HepG2 (cell line): ENCODE data around the gene USP32. TPM values are rescaled to one million over a fixed set of nuclear protein-coding genes. Genes with fewer than 3 reads are reported as not detected.

Experiments used
- ARID4A ChIP-seq: sonication (generic); formaldehyde crosslinking; IDR thresholded peaks from 2 replicates; pipeline ENCODE4 v1.5.0; 2020; ENCODE audit warnings: mild to moderate bottlenecking, missing genetic modification reagents, borderline replicate concordance
- ZNF264 ChIP-seq: sonication (generic); formaldehyde crosslinking; IDR thresholded peaks from 2 replicates; pipeline ENCODE4 v1.4.0; 2020; ENCODE audit warnings: missing genetic modification reagents
- ZNF775 ChIP-seq: sonication (generic); formaldehyde crosslinking; IDR thresholded peaks from 2 replicates; pipeline ENCODE4 v1.4.0; 2020; ENCODE audit warnings: missing genetic modification reagents, mild to moderate bottlenecking, moderate library complexity, borderline replicate concordance
- ZXDC ChIP-seq: sonication (generic); formaldehyde crosslinking; IDR thresholded peaks from 2 replicates; pipeline ENCODE4 v1.5.0; 2020; ENCODE audit warnings: mild to moderate bottlenecking, missing genetic modification reagents
- polyA plus RNA-seq, 8 experiments: library from polyadenylated mRNA; depleted of rRNA in 3 of 8; stranded (reverse) in 7 of 8; unstranded in 1 of 8; fragments of >200 nt; fragmentation: Illumina TruSeq in 4 of 8; extraction: Trizol in 4 of 8; gene quantifications; 2 replicates each; pipeline versions ENCODE4 v1.2.1 to v1.2.3, GENCODE V29; 2011 to 2016; ENCODE audit warnings: low read depth in 4 of 8, missing spikeins in 1 of 8, mixed read lengths in 1 of 8; ENCODE audit not compliant: insufficient read depth in 1 of 8
- total RNA-seq, 5 experiments: library from RNA; depleted of rRNA; stranded (reverse); fragments of >200 nt; fragmentation: Illumina TruSeq; extraction: Trizol; gene quantifications; 2 replicates each; pipeline ENCODE4 v1.2.3, GENCODE V29; 2016; ENCODE audit warnings: low read depth in 1 of 5
- TF ChIP-seq, protein P1 (sequence below), 2 experiments: sonication (generic) in 1 of 2; formaldehyde crosslinking in 1 of 2; IDR thresholded peaks; 2 replicates each; pipeline versions ENCODE4 v1.6.1 to v1.9.0; 2014 to 2022; ENCODE audit warnings: antibody characterized with exemption in 1 of 2, borderline replicate concordance in 1 of 2, inconsistent platforms in 1 of 2, low read depth in 1 of 2, missing genetic modification reagents in 1 of 2
- TF ChIP-seq, protein P2 (sequence below): sonication (generic); formaldehyde crosslinking; IDR thresholded peaks from 2 replicates; pipeline ENCODE4 v1.5.0; 2020; ENCODE audit warnings: missing genetic modification reagents
- TF ChIP-seq, protein P3 (sequence below): IDR thresholded peaks from 2 replicates; pipeline ENCODE4 v1.6.1; 2012; ENCODE audit warnings: low read length, improper control_type of control experiment

USP32 gene
- total and polyA plus RNA-seq, 2 of the 13 experiments (the other 11 are each of a cell fraction or from before 2014, with no cell fraction given) = 24.9 to 39.9 TPM

DNA sequence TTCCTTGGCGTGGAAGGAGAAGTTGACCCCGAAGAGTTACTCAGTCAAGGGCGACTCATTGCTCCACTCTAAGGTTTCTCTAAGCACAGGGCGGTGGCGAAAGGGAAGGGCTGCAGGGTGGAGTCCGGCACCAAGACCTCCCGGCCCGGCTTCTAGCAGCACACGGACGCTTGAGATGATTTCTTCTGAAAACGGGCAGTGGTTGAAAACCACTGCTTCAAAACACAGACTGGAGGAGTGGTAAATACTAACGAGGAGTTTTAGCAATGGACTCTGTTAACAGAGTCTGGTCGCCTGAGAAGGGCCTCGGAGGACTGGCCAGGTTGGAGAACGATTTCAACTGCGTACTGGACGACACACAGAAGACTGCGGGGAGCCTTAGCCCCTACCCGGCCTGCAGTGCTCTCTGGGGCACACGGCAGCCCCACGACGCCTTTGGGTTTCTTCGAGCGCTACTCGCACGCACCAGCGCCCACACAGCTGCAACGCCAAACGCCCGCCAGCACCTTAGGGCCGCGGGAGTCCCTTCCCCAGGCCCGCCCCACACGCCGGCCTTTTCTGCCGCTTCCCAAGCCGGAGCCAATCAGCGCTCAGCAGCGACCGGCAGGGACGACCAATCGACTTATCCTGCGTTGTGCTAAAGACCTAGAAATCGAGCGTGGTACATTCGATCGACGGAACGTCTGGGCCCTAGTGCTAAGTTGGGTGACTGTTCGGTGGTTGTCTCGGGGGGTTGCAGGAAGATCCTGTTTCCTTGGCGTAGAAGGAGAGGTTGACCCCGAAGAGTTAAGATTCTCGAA lies 256.6 kb downstream of the USP32 start (continued):
- TF ChIP-seq ZXDC (CRISPR knock-in tag) (no peak), ARID4A (peak; percentile 82), ZNF775 (CRISPR knock-in tag) (no peak), ZNF264 (CRISPR knock-in tag) (peak; percentile 89)
- TF ChIP-seq, protein P1, sequence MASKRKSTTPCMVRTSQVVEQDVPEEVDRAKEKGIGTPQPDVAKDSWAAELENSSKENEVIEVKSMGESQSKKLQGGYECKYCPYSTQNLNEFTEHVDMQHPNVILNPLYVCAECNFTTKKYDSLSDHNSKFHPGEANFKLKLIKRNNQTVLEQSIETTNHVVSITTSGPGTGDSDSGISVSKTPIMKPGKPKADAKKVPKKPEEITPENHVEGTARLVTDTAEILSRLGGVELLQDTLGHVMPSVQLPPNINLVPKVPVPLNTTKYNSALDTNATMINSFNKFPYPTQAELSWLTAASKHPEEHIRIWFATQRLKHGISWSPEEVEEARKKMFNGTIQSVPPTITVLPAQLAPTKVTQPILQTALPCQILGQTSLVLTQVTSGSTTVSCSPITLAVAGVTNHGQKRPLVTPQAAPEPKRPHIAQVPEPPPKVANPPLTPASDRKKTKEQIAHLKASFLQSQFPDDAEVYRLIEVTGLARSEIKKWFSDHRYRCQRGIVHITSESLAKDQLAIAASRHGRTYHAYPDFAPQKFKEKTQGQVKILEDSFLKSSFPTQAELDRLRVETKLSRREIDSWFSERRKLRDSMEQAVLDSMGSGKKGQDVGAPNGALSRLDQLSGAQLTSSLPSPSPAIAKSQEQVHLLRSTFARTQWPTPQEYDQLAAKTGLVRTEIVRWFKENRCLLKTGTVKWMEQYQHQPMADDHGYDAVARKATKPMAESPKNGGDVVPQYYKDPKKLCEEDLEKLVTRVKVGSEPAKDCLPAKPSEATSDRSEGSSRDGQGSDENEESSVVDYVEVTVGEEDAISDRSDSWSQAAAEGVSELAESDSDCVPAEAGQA (IDR thresholded peaks at IDR 0.05; ENCODE audit: low read depth) = peak; percentile 55; the same call in 1 of the 2 replicates
- TF ChIP-seq, protein P1 (CRISPR knock-in tag; IDR thresholded peaks at IDR 0.05; ENCODE audit: borderline replicate concordance) = peak; percentile 97
- TF ChIP-seq, protein P2, sequence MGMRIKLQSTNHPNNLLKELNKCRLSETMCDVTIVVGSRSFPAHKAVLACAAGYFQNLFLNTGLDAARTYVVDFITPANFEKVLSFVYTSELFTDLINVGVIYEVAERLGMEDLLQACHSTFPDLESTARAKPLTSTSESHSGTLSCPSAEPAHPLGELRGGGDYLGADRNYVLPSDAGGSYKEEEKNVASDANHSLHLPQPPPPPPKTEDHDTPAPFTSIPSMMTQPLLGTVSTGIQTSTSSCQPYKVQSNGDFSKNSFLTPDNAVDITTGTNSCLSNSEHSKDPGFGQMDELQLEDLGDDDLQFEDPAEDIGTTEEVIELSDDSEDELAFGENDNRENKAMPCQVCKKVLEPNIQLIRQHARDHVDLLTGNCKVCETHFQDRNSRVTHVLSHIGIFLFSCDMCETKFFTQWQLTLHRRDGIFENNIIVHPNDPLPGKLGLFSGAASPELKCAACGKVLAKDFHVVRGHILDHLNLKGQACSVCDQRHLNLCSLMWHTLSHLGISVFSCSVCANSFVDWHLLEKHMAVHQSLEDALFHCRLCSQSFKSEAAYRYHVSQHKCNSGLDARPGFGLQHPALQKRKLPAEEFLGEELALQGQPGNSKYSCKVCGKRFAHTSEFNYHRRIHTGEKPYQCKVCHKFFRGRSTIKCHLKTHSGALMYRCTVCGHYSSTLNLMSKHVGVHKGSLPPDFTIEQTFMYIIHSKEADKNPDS (CRISPR knock-in tag) = peak; percentile 77; the same call in 1 of the 2 replicates
- TF ChIP-seq, protein P3, sequence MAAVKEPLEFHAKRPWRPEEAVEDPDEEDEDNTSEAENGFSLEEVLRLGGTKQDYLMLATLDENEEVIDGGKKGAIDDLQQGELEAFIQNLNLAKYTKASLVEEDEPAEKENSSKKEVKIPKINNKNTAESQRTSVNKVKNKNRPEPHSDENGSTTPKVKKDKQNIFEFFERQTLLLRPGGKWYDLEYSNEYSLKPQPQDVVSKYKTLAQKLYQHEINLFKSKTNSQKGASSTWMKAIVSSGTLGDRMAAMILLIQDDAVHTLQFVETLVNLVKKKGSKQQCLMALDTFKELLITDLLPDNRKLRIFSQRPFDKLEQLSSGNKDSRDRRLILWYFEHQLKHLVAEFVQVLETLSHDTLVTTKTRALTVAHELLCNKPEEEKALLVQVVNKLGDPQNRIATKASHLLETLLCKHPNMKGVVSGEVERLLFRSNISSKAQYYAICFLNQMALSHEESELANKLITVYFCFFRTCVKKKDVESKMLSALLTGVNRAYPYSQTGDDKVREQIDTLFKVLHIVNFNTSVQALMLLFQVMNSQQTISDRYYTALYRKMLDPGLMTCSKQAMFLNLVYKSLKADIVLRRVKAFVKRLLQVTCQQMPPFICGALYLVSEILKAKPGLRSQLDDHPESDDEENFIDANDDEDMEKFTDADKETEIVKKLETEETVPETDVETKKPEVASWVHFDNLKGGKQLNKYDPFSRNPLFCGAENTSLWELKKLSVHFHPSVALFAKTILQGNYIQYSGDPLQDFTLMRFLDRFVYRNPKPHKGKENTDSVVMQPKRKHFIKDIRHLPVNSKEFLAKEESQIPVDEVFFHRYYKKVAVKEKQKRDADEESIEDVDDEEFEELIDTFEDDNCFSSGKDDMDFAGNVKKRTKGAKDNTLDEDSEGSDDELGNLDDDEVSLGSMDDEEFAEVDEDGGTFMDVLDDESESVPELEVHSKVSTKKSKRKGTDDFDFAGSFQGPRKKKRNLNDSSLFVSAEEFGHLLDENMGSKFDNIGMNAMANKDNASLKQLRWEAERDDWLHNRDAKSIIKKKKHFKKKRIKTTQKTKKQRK = no peak
